ENCODE measurements around the gene IL4.

IL4 gene

DNA sequence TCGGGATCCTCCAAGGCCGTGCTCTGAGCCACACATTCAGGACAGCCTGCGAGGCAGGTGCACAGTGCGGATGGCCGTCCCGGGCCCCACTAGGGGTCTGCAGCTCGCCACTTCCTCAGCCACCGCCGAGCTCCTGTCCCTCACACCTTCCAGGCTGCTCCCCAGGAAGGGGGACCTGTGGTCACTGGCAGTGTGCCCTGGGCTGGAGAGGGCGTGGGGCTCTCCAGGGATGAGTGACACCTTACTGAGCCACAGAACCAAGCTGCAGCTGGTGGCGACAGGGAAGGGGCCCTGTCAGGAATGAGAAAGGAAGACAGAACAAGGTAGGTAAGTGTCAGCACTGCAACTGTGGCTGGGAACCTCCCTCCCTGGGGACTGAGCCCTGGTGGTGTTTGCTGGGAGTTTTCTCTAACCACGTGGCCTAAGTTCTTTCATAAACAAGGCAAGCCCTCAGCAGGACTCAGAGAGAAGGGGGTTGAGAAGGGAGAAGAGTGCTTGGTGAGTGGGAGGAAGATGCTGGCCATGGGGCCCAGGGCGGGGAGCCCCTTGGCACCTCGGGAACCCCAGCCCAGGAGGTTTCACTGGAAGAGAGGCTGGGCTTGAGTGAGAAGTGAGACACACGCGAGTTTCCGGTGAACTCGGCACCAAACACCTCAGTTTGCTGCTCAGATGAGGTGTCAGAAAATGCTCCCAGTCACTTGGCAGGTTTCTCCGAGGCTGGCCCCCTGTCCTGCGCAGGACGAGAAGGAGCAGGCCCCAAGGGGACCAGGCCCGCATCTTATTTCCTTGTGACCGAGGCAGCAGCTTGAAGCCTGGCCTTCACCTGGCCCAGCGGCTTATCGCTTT lies 10.6 kb upstream of the IL4 start:
- DNase-seq = peak; percentile 56 to 68
- TF ChIP-seq GATA1 (IDR thresholded peaks at IDR 0.05; ENCODE audit: low read depth, low read length) (no peak), POLR2A (IDR thresholded peaks at IDR 0.05; ENCODE audit: low read length) (no peak)

DNA sequence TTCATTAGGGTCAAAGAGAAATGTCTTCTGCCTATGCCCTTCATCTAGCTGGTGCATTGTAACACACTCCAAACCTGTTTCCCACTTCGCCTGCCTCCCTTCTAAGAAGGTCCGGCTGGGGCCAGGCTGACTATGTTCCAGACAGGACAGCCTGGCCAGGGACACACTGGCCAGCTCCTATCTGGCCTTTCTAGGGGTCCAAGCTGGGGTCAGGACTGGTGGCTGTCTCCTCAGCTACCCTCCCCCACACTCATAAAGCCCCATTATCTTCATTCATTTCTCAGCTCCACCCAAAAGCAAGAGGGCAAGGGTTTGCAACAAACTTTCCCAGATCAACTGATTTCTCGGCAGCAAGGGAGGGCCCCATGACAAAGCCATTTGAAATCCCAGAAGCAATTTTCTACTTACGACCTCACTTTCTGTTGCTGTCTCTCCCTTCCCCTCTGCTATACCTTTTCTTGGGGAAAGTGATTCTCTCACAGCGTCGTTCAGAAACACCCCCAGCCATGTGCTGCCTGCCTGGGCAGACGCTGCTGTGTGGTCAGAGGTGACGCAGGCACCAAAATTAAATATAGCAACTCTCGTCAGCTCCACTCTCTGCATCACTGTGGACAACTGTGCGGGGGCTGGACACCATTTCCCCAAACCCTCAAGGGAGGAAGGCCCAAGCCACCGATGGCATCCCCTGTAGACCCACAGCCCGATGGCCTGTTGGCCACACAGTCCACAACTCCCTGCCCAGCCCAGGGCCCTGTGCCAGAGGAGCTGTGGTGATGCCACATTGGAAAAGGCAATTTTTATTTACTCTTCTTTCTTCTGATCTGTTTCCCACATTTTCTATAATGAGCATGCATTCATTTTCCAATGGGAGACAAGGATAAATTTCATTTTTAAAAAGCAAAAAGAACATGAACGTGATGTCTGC lies 9.8 kb upstream of the IL4 start:
- peak; percentile 74 to 85 for DNase-seq
- TF ChIP-seq GATA1 (IDR thresholded peaks at IDR 0.05; ENCODE audit: low read depth, low read length) = no peak
- no peak for TF ChIP-seq POLR2A (IDR thresholded peaks at IDR 0.05; ENCODE audit: low read length)

GRCh38 chr5:132664696-132665209 lies 9.0 kb upstream of the IL4 start:
- DNase-seq = no peak
- TF ChIP-seq GATA1 (IDR thresholded peaks at IDR 0.05; ENCODE audit: low read depth, low read length) = no peak
- no peak for TF ChIP-seq POLR2A (IDR thresholded peaks at IDR 0.05; ENCODE audit: low read length)

DNA sequence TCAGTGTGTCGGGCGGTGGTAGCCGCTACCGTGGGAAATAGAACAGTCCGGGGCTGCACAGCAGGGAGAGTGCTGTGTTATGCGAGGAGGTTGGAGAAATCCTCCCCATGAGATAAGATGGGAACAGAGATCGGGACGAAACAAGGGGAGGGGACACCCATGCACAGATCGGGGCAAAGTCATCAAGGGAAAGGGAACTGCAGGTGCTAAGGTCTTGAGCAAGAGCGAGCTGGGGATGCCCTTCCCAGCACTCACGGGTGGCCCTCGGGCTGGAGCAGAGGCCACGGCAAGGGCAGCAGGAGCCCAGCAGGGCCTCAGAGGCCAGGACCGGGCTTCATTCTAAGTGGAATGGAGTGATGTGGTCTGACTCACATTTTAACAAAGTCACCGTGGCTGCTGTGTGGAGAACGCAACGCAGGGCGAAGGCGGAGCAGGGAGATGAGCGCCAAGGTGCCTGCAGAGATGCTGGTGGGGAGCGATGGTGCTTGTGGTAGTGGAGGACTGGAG lies 8.2 kb upstream of the IL4 start:
- peak; percentile 25 to 29 for DNase-seq
- TF ChIP-seq POLR2A (IDR thresholded peaks at IDR 0.05; ENCODE audit: low read length) = no peak
- TF ChIP-seq GATA1 (IDR thresholded peaks at IDR 0.05; ENCODE audit: low read depth, low read length) = no peak

DNA sequence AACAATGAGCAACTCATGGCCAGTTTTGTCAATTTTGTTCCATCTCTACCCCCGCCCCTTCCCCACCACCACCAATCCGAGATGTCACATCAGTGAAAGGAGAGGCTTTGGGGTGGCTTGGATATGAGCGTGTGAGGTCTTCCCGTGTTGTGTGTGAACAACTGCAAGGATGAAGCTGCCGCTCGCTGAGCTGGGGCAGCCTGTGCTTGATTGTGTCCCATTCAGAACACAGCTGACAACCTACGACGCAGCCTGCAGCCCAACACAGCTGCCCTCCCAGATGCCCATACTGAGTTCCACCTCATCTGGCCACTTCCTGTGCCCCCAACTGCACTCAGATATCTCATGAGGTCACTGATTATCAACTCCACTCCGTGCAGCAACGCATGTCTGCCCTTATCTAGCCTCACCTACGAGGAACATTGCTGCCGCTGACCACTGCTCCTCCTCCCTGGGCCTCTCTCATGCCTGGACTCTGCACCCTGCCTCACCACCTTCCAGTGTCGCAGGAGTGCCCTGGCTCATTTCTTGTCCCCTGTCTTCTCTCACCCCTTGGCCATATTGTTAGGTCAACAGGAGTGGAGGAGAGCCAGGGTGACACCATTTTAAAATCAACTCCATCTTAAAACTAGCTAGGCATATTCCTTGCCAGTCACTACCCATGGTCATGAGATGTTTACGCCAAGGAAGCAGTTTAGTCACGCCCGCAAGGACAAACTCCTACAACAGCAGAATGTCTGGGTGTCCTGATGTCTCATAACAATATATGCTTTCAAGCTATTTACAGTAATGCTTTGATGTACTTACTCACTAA lies 7.3 kb upstream of the IL4 start:
- DNase-seq = peak; percentile 61 to 84
- TF ChIP-seq POLR2A (IDR thresholded peaks at IDR 0.05; ENCODE audit: low read length) (no peak), GATA1 (IDR thresholded peaks at IDR 0.05; ENCODE audit: low read depth, low read length) (no peak)

DNA sequence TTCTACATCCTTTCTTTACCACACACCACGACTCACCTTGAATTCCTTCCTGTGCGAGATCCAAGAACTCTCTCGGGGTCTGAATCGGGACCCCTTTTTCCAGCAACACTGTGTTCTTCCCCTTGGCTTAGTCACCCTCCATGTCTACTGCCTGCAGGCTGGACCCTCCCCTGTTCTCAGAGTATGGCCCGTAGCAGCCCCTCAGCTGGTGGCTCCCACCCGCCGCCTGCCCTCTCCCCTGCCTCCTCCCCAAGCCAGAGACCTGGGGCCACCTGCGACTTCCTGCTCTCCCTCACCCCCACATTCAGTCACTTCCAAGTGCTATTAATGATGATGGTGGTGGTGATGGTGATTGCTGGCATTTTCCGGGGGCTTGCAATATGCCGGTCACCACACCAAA lies 6.5 kb upstream of the IL4 start:
- TF ChIP-seq GATA1 (IDR thresholded peaks at IDR 0.05; ENCODE audit: low read depth, low read length) = no peak
- TF ChIP-seq POLR2A (IDR thresholded peaks at IDR 0.05; ENCODE audit: low read length) = no peak
- DNase-seq = no peak

DNA sequence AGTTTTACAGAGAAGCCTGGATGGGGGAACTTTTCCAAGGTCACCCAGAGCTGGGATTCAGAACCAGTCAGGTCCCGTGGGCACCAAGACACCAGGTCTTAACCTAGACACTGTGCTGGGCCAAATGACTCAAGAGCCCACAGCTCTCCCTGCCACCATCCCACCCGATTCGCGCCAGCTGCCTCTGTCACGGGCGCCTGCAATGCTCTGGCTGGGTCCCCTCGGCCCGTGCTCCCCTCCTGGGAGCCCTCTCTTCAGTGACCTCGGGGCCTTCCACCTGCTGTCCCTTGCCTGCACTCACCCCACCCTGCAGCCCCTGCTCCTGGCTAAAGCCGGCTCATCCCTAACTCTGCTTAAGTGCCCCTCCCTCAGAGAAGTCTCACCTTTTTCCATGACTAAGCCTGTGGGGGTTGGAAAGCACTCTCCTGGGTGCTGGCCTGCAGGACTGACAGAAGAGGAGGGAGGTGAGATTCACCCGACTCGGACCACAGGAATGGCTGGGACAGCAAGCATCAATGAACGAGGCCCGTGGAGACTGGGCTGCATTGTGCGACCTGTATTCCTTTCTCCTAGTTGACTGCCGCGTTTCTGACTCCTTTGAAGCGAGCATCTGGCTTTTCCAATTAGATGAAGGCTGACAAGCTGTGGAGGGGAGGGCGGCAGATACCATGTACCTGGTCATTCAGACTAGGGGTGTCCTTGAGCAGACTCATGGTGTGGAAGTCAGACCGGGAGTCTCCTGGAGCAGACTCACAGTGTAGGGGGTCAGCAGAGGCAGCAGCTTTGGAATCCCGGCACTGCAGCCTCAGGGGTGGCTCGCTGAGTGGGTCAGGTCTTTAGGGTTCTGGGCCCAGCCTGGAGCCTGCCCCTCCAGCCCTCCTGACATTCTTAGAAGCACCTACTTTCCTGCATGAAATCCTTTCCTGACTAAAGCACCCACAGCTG lies 5.8 kb upstream of the IL4 start:
- no peak for TF ChIP-seq GATA1 (IDR thresholded peaks at IDR 0.05; ENCODE audit: low read depth, low read length)
- no peak for TF ChIP-seq POLR2A (IDR thresholded peaks at IDR 0.05; ENCODE audit: low read length)
- DNase-seq = no peak

GRCh38 chr5:132668706-132669454 lies 4.9 kb upstream of the IL4 start:
- TF ChIP-seq POLR2A (IDR thresholded peaks at IDR 0.05; ENCODE audit: low read length) (no peak), GATA1 (IDR thresholded peaks at IDR 0.05; ENCODE audit: low read depth, low read length) (no peak)
- DNase-seq = no peak

DNA sequence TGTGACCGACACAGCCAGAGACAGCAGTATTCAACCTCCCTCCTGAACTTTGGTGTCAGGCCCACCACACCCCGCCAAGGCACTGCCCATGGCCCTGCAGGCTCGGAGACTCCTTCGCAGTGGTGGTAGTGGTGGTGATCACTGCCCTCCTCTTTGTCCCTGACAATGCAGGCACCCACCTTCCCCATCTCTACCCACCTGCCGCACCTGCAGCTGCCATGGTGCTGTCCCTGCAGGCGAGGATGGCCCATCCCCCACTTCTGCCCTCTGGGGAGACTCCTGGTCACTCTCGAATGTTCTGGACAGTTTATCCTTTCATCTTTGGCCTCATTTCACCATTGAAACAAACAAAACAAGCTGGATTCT lies 4.4 kb upstream of the IL4 start:
- no peak for DNase-seq
- TF ChIP-seq GATA1 (IDR thresholded peaks at IDR 0.05; ENCODE audit: low read depth, low read length) = no peak
- TF ChIP-seq POLR2A (IDR thresholded peaks at IDR 0.05; ENCODE audit: low read length) = no peak

DNA sequence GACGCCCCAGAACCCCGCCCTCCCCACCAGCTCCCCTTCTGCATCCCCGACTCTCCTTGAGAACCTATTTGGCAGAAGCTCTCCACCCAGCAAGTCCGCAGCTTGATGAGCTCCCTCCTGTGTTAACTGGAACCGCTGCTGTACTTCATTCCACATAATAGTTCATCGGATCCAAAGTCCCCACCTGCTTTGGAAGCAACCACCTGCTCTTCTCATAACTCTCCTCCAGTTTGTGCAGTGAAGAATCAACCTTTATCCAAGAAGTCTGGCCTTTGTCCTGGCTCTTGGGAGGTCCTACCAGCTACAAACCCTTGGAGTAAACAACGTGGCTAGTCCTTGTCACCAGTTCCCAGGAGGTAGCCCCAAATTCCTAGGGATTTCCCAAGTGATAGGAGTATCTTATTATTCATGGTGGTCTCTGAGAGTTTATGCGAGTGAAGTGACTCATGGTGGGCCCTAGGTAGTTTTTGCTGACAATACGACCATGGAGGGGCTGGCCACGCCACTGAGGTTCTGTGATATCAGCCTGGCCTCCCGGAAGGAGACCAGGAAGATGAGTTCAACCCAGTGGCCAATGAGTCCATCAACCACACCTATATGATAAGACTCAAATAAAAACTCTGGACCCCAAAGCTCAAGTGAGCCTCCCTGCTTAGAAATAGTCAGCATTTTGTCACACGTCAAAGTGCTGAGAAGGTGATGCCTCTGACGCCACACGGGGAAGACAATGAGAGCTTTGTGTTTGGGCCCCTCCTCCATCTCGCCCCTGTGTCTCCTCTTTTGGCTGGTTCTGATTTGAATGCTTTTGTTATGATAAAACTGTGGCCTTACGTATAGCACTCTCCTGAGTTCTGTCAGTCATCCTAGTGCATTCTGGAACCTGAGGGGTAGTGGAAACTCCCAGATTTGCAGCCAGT lies 3.6 kb upstream of the IL4 start:
- no peak for DNase-seq
- TF ChIP-seq GATA1 (IDR thresholded peaks at IDR 0.05; ENCODE audit: low read depth, low read length) (no peak), POLR2A (IDR thresholded peaks at IDR 0.05; ENCODE audit: low read length) (no peak)

DNA sequence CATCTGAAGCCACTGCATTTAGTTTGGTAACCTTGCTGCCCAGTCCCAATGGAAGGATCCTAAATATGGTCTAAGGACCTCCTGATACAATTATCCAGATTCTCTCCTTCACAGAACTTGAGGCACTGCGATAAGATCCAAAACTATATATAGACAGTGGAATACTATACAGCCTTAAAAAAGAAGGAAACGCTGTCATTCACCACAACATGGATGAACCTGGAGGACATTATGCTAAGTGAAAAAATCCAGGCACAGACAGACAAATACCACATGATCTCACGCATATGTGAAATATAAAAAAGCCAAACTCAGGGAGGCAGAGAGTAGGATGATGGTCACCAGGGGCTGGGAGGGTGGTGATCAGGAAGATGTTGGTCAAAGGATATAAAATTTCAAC lies 2.8 kb upstream of the IL4 start:
- no peak for DNase-seq
- TF ChIP-seq GATA1 (IDR thresholded peaks at IDR 0.05; ENCODE audit: low read depth, low read length) (no peak), POLR2A (IDR thresholded peaks at IDR 0.05; ENCODE audit: low read length) (no peak)
